GM19395 (cell line): ENCODE results near the gene GIPC1.
"Not testable (repeated sequence)": the region's sequence is repeated elsewhere in the genome, so short reads cannot be mapped to it uniquely, and the experiment has no call there.

Source experiments
- ATAC-seq: cut with Tn5 transposase; IDR thresholded peaks from one replicate; pipeline ENCODE4 v1.9.1; 2021; ENCODE audit warnings: mild to moderate bottlenecking, moderate library complexity; ENCODE audit not compliant: unreplicated experiment

Gene GIPC1

GRCh38 chr19:14473073-14473977 lies 22.6 kb downstream of the GIPC1 start:
- no peak for ATAC-seq

DNA sequence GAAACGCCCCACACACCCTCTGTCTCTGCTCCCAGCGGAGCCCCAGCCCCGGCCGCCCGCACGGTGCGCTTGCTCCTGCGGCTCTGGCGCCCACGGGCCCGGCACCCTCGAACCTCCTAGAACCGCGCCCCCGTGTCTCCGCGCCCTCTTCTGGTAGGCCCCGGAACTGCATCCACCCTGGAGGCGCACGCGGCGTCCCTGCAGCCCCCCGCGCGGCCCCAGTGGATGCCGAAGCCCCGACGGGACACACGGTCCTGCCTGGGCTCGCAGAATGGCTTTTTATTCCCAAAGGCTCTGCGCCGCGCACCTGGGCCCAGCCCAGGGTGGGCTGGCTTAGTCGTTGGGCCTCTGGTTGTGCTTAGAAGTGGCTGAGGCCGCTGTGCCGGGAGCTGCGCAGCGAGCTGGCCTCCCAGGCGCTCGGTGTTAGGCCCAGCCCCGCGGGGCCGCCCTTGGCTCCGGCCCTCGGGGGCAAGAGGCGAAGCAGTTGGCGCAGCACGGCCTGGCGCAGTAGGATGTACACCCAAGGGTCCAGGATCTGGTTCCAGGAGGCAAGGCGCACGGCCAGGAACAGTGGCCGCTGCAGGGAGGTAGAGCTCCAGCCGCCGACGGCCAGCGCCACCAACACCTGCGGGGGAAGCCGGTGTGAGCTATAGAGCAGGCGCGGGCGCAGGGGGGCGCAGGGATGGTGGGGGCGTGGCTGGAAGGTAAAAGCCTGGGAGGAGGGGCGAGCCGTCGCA lies 23.6 kb downstream of the GIPC1 start:
- ATAC-seq = no peak

DNA sequence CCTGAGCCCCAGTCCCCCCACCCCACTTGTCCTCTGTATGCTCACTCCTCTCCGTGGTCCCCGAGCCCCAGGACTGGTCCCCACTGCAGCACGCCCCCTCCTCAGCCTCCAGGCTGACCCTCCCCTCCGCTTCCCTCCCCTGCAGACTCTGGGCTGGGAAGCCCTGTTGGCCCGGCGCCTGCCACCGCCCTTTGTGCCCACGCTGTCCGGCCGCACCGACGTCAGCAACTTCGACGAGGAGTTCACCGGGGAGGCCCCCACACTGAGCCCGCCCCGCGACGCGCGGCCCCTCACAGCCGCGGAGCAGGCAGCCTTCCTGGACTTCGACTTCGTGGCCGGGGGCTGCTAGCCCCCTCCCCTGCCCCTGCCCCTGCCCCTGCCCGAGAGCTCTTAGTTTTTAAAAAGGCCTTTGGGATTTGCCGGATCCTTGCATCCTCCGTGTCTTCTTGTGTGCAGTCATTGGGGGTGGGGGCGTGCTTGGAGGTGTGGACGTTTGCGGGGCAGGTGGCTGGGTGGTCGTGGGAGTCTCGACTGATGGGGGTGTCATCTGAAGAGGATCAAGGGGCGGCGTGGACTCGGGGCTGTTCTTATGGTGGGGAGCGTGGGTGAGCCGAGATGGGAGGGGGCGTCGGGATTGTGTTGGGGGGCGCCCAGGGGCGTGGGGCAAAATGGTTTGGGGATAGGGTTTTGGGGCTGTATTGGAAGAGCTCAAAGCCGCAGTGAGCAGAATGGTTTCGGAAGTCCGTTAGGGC lies 24.3 kb downstream of the GIPC1 start:
- no peak for ATAC-seq

GRCh38 chr19:14470031-14470876 lies 25.7 kb downstream of the GIPC1 start:
- no peak for ATAC-seq

GRCh38 chr19:14467816-14468215 lies 28.1 kb downstream of the GIPC1 start:
- no peak for ATAC-seq

DNA sequence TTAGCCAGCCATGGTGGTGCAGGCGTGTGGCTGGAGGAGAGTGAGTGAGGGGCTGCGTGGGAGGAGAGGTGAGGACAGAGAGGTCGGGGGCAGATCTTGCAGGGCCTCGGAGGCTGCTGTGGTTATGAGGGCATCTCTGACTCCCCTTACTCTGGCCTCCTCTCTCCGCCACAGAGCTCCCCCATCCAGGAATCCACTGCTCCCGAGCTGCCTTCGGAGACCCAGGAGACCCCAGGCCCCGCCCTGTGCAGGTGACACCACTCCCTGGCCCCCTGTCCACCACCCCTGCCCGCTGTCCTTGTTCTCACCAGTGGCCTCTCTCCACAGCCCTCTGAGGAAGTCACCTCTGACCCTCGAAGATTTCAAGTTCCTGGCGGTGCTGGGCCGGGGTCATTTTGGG lies 28.5 kb downstream of the GIPC1 start:
- ATAC-seq = no peak

GRCh38 chr19:14463747-14464146 lies 32.2 kb downstream of the GIPC1 start:
- no peak for ATAC-seq

DNA sequence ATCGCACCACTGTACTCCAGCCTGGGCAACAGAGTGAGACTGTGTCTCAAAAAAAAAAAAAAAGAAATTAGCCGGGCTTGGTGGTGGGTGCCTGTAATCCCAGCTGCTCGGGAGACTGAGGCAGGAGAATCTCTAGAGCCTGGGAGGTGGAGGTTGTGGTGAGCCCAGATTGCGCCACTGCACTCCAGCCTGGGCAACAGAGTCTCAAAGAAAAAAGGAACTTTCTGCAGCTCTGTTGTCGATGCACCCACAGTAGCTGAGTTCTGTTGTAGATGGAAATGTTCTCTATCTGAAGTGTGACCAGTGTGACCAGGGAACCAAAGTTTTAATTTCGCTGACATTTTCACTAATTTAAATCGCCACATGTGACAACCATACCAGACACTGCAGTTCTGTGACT lies 33.5 kb downstream of the GIPC1 start:
- ATAC-seq = not testable (repeated sequence)

DNA sequence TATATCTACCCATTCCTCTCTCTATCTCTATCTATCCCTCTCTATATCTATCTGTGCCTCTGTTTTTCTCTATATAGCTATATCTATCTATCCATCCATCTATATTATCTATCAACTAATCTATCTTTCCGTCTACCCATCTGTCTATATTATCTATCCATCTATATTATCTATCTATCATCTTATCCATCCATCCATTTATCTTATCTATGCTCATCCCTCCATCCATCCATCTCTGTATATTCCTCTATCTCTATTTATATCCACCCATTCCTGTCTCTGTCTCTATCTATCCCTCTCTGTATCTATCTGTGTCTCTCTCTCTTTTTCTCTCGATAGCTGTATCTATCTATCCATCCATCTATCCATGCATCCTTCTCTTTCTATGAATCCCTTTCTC lies 35.0 kb downstream of the GIPC1 start:
- no peak for ATAC-seq

GRCh38 chr19:14459703-14460102 lies 36.2 kb downstream of the GIPC1 start:
- no peak for ATAC-seq

DNA sequence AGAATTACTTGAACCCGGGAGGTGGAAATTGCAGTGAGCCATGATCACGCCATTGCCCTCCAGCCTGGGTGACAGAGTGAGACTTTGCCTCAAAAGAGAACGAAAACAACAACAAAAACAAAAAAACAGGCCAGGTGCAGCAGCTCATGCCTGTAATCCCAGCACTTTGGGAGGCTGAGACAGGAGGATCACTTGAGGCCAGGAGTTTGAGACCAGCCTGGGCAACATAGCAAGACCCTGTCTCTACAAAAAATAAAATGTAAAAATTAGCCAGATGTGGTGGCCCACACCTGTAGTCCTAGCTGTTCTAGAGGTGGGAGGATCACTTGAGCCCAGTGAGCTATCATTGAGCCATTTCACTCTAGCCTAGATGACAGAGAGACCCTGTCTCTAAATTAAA lies 43.6 kb downstream of the GIPC1 start:
- ATAC-seq = not testable (repeated sequence)

GRCh38 chr19:14450876-14451275 lies 45.1 kb downstream of the GIPC1 start:
- ATAC-seq = no peak

- ATAC-seq = no peak
Observed at GRCh38 chr19:14450168-14450874, 45.6 kb downstream of the GIPC1 start.

GRCh38 chr19:14449321-14449720 lies 46.6 kb downstream of the GIPC1 start:
- no peak for ATAC-seq

GRCh38 chr19:14446336-14447036 lies 49.4 kb downstream of the GIPC1 start:
- no peak for ATAC-seq

DNA sequence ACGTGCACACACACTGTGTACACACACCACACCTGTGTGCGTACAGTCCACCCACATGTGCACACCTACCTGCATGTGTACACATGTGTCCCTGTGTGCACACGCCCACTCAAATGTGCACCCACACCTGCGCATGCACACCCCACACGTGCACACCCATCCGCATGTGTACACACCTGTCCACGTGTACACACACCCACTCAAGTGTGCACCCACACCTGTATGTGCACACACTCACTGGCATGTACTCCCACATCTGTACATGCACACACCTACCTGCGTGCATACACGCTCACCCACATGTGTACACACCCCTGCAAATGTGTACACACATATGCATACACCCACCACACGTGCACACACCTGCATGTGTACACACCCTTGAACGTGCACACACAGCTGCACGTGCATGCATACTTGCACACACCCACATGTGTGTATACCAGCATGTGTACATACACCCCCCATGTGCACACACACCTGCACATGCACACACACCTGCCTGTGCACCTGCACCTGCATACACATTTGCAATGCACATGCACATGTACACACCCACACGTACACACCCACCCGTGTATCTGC lies 52.2 kb downstream of the GIPC1 start:
- ATAC-seq = no peak

DNA sequence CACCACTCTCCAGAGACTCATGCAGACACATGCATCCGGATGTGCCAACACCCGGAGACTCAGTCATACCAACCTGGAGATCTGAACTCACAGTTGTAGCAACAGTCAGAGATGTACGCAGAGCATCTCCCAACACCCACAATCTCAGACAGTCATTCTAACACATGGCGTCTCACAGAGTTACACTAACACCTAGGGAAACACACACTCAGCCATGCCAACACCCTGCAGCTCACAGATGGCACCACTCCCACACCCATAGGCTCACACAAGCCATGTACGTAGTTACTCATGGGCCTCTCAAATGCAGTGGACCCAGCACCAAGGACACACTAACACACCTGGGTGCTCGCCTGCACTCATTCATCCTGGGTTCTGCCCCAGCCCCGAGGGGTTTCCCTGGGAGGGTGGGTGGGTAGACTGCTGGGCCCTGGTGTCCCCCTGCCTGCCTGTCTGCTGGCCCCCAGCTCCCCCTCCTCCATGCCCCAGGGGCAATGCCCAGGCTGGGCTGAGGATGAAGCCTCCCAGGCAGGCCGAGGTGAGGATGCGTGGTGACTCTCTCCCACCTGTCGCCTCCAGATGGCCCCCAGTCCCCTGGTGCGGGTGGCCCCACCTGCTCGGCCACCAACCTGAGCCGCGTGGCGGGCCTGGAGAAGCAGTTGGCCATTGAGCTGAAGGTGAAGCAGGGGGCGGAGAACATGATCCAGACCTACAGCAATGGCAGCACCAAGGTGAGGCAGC lies 52.9 kb downstream of the GIPC1 start:
- no peak for ATAC-seq
